Ovary (tissue), 3 donors: ENCODE results near the gene PSG4.
"Not testable (repeated sequence)": the region's sequence is repeated elsewhere in the genome, so short reads cannot be mapped to it uniquely, and the experiment has no call there.

Experiments used
- CTCF ChIP-seq, 3 donors: fragments of 450-650 bp in 2 of 3; fragments of 200-600 bp in 1 of 3; IDR thresholded peaks; one replicate each; pipeline versions ENCODE4 v1.5.1 to v1.8.0; 2016 to 2022; ENCODE audit warnings: antibody characterized with exemption in 3 of 3, mild to moderate bottlenecking in 1 of 3
- POLR2A ChIP-seq: fragments of 450-650 bp; IDR thresholded peaks from one replicate; pipeline ENCODE4 v1.6.1; 2017; ENCODE audit warnings: antibody characterized with exemption, mild to moderate bottlenecking, moderate library complexity
- donor health status: DM: no; HTN: no; CAD: no.

- TF ChIP-seq CTCF (IDR thresholded peaks at IDR 0.05); POLR2A: not testable (repeated sequence)
Measured at GRCh38 chr19:43163135-43163534, 42.3 kb downstream of the PSG4 start.
